ENCODE results near the gene MACF1.
"Not testable (repeated sequence)": the region's sequence is repeated elsewhere in the genome, so short reads cannot be mapped to it uniquely, and the experiment has no call there.

The MACF1 gene

DNA sequence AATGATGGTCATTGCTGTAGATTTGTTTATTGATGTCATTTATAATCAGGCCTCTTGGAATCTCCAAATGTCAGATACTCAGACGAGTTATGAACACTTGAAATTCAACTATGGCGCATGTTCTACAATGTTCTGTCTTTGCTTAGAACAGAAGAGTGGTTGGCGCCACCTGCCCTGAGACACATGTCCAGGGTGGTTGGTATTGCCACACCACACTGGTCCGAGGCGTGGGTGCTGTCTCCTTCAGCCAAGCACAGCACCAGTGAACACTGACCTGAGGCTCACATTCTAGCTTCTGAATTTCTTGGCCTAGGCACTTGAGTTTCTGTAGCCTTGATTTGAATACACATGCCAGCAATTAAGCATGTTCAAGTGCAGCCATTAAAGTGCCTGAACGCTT, 276.8 kb downstream of the MACF1 start:
- no peak overlapping the region for H3K4me3 Mint-ChIP-seq
- no peaks in the 10 kb centered on the region for H3K27me3 Mint-ChIP-seq (ENCODE audit: low read depth)
- no peaks in the 10 kb centered on the region for H3K9me3 Mint-ChIP-seq
- H3K27ac Mint-ChIP-seq, result no peak overlapping the region
- peaks cover 45% of the 10 kb centered on the region for H3K36me3 Mint-ChIP-seq (ENCODE audit: low read depth)
- no peaks in the 10 kb centered on the region for H3K4me1 Mint-ChIP-seq (ENCODE audit: low read depth)
- DNase-seq (ENCODE audit: low spot score), result no peak

DNA sequence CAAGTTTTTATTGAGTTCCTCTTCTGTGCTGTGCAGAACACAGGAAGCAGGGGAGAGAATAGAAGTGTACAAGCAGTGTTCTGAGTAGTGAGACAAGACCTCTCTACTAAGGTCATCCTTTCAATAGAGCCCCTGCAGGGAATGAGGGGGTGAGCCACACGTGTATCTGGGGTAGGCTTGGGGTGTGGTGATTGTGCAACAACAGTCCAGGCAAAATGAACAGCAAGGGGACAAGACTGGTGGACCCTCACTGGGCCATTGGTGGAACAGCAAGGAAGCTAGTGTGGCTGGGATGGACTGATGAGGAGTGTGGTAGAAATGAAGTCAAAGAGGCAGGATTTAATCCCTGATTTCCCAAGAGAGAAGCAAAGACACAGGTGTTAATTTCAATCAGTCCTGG, 278.8 kb downstream of the MACF1 start:
- Mint-ChIP-seq H3K27me3 (ENCODE audit: low read depth) (no peaks in the 10 kb centered on the region), H3K4me3 (no peak overlapping the region), H3K36me3 (ENCODE audit: low read depth) (peaks cover 56% of the 10 kb centered on the region), H3K9me3 (no peaks in the 10 kb centered on the region), H3K4me1 (ENCODE audit: low read depth) (no peaks in the 10 kb centered on the region), H3K27ac (peak overlapping the region; percentile 15)
- DNase-seq (ENCODE audit: low spot score), result no peak

DNA sequence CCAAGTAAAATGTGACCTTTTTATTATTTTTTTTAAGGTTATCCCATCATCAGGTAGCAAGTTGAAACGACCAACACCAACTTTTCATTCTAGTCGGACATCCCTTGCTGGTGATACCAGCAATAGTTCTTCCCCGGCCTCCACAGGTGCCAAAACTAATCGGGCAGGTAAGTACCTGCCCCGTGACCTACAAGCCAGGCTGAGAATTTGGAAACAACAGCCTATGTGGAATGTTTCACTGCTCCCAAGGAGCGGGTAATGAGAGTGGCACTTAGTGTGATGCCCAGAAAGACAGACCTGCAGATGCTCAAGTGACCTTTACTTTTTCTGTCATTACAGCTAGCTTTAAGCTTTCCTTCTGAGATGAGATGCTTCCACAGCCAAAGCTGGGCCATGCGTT, 280.1 kb downstream of the MACF1 start:
- no peaks in the 10 kb centered on the region for H3K27me3 Mint-ChIP-seq (ENCODE audit: low read depth)
- H3K27ac Mint-ChIP-seq, result no peak overlapping the region
- H3K9me3 Mint-ChIP-seq, result no peaks in the 10 kb centered on the region
- peaks cover 53% of the 10 kb centered on the region for H3K36me3 Mint-ChIP-seq (ENCODE audit: low read depth)
- H3K4me1 Mint-ChIP-seq (ENCODE audit: low read depth), result no peaks in the 10 kb centered on the region
- H3K4me3 Mint-ChIP-seq, result no peak overlapping the region
- DNase-seq (ENCODE audit: low spot score), result no peak

DNA sequence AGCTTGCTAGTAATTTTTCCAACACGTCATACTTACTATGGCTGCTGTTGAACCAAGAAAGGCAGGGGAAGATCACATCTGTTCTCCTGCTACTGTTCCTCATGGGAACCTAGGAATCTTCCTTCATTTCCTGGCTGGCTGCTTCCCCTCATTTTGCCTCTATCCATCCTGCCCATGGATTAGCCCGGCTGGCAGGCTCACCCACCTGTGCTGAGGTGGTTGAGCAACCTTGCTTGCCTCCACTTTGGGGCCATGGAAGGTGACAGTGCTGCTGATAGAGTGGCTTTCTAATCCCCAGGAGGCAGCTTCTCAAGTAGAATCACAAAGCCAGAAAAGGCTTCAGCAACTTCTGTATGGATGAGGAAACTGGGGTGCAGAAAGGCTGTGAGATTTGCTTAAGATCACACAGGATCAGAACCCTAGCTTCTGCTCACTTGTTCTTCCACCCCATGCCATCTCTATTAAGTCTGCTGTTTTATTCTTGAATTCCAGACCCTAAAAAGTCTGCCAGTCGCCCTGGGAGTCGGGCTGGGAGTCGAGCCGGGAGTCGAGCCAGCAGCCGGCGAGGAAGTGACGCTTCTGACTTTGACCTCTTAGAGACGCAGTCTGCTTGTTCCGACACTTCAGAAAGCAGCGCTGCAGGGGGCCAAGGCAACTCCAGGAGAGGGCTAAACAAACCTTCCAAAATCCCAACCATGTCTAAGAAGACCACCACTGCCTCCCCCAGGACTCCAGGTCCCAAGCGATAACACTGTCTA, 280.7 kb downstream of the MACF1 start:
- Mint-ChIP-seq H3K36me3 (ENCODE audit: low read depth) (peaks cover 48% of the 10 kb centered on the region), H3K4me3 (no peak overlapping the region), H3K9me3 (no peaks in the 10 kb centered on the region), H3K27ac (no peak overlapping the region), H3K4me1 (ENCODE audit: low read depth) (no peaks in the 10 kb centered on the region), H3K27me3 (ENCODE audit: low read depth) (peaks cover 2% of the 10 kb centered on the region)
- DNase-seq (ENCODE audit: low spot score), result no peak

DNA sequence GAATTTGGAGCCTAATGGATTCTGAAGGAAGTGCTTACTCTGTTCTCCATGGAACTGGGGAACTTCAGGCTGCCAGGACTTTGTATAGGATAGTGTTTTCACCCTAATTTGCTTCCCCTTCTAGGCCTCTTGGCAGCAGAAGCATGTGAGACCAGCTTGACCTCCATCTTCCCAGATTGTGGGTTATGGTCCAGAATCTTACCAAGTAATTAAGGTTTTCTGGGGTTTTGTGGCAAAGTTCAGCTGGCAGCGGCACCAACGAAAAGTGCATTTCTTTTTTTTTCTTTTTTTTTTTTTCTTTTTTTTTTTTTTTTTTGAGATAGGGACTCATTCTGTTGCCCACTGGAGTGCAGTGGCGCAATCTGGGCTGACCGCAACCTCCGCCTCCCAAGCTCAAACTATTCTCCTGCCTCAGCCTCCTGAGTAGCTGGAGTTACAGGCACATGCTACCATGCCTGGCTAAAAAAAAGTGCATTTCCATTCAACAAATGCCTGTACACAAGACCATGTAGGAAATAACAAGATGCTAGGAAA, 283.6 kb downstream of the MACF1 start:
- H3K36me3 Mint-ChIP-seq (ENCODE audit: low read depth), result peaks cover 29% of the 10 kb centered on the region
- H3K27ac Mint-ChIP-seq, result no peak overlapping the region
- H3K27me3 Mint-ChIP-seq (ENCODE audit: low read depth), result peaks cover 18% of the 10 kb centered on the region
- DNase-seq (ENCODE audit: low spot score), result no peak
- H3K4me1 Mint-ChIP-seq (ENCODE audit: low read depth), result peaks cover 5% of the 10 kb centered on the region
- H3K9me3 Mint-ChIP-seq, result no peaks in the 10 kb centered on the region
- H3K4me3 Mint-ChIP-seq, result no peak overlapping the region

DNA sequence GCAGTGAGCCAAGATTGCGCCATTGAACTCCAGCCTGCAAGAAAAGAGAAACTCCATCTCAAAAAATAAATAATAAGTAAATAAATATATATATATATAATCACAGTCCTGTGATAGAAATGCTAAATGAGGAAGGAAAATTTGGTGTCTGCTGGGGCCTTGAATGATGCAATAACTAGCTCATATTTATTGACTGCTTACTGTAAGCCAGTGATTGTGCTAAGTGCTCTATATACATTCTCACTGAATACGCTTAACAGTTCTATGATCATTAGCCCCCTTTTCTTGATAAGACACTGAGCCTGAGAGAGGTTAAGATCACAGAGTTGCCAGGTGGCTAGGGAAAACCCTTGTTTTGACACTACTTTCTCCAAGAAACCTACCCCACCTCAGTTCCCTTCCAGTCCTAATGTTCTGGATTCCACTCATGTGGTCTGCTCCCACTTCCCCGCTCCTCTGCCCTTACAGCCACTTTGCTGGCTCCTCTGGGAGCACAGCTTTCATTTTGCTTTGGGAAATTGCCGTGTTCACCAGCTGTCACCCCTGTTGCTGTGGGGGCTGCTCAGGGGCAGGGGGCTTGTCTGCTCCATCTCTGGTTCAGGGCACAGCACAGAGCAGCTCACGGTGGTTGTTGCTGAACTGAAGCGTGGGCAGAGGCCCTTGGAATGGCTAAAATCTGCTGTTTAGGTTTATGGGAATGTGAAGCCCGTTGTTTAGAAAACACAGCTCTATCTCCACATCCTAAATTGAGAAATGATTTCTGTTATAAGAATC, 284.5 kb downstream of the MACF1 start:
- peaks cover 25% of the 10 kb centered on the region for H3K36me3 Mint-ChIP-seq (ENCODE audit: low read depth)
- no peak overlapping the region for H3K27ac Mint-ChIP-seq
- no peaks in the 10 kb centered on the region for H3K9me3 Mint-ChIP-seq
- H3K4me1 Mint-ChIP-seq (ENCODE audit: low read depth), result peaks cover 5% of the 10 kb centered on the region
- H3K27me3 Mint-ChIP-seq (ENCODE audit: low read depth), result peaks cover 25% of the 10 kb centered on the region
- no peak overlapping the region for H3K4me3 Mint-ChIP-seq
- no peak for DNase-seq (ENCODE audit: low spot score)

DNA sequence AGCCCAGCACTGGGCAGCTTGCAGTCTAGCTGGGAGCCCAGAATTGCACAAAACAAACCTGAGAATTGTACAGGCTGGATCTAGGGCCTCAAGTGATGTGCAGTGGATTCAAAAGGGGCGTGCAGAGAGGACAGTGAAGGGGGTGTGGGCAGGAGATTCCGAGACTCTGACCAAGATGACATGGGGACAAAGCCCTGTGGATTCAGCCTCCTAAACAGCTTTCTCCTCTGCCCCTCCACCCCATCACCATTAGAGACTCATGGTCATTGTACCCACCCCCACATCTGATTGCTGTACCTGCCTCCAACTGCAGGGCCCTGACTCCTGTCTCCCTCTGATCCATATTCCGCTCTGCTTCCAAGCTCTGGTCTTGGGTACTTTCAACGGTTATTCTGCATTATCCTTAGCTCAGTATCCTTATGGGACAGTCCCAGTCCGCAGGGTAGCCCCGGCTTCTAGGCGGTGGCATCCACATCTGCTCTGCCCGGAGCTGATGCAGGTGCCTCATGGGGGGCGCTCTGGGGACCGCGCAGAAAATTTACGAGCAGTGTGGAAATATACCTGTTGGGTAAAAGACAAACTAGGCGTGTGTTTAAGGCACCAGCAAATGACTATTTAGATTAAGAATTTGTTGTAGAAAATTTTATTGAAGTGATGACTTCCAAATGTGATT, 285.2 kb downstream of the MACF1 start:
- Mint-ChIP-seq H3K4me1 (ENCODE audit: low read depth) (peaks cover 5% of the 10 kb centered on the region), H3K36me3 (ENCODE audit: low read depth) (peaks cover 21% of the 10 kb centered on the region), H3K9me3 (no peaks in the 10 kb centered on the region), H3K4me3 (no peak overlapping the region), H3K27ac (no peak overlapping the region), H3K27me3 (ENCODE audit: low read depth) (peaks cover 31% of the 10 kb centered on the region)
- DNase-seq (ENCODE audit: low spot score), result no peak

DNA sequence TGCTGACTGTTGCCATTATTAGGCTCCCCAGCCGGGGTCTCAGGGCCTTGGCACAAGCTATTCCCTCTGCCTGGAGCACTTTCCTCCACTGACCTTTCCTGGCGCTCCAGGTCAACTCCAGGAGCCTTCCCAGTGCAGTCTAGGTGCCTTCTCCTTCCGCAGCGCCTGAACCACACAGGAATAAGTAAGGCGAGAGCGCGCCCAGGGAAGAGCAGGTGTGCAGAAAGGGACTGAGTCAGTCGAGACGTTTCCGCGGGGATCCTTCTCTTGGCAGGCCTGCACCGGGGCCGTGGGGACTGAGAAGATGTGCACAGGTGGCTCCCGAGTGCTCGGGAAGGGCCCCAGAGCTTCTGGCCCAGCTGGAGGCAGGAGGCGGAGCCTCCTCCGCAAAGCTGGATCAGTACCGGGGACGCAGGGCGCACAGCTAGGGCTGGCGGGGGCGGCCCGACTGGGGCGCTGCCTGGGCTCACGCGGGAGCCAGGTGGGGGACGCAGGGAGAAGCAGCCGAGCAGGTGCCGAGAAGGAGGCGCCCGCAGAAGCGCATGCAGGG, 286.2 kb downstream of the MACF1 start:
- Mint-ChIP-seq H3K4me1 (ENCODE audit: low read depth) (peaks cover 5% of the 10 kb centered on the region), H3K36me3 (ENCODE audit: low read depth) (peaks cover 14% of the 10 kb centered on the region), H3K27me3 (ENCODE audit: low read depth) (peaks cover 31% of the 10 kb centered on the region), H3K4me3 (peak overlapping the region; percentile 51), H3K9me3 (no peaks in the 10 kb centered on the region), H3K27ac (no peak overlapping the region)
- peak; percentile 7 for DNase-seq (ENCODE audit: low spot score)

DNA sequence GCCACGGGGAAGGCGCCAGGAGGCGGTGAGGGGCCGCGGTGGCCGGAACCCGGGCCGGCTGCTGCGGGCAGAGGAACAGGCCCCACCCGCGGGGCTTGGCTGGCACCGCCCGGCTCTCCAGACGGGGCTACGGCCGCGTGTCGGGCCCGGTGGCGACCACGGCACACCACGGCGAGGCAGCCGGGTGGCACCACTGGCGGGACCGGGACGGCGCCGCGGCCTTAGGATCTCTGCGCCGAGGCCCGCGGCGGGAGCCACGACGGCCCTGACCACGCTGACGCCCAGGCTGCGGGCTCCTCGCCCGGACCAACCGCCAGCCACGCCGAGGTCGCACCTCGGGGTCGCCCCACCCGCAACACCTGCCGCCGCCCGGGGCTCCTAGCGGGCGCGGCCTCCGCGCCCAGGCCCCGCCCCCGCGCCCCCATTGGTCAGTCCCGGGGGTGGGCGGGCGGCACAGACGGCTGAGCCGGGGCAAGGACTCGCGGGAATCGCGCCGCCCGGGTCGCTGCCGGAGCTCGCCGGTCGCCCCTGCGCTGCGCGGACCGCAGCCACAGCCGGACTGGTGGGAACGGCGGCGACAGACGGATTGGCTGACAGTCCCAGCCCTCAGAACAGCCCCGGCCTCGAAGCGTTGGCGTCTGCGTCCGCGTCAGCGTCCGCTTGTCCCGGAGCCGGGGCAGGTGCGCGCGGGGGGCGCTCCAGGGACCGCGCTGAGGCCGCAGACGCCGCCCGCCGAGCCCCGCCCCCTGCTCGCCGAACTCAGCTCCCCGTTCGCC, 286.8 kb downstream of the MACF1 start, which contains the start of gene BMP8A:
TSS of gene BMP8A (plus strand) at position 491 of the 776 bp plus-strand sequence. CDS start 356 bp downstream, outside the sequence.
- no peaks in the 10 kb centered on the region for H3K9me3 Mint-ChIP-seq
- peaks cover 31% of the 10 kb centered on the region for H3K27me3 Mint-ChIP-seq (ENCODE audit: low read depth)
- DNase-seq (ENCODE audit: low spot score), result peak; percentile 68
- H3K36me3 Mint-ChIP-seq (ENCODE audit: low read depth), result peaks cover 12% of the 10 kb centered on the region
- H3K4me3 Mint-ChIP-seq, result peak within 1 kb of the TSS; percentile 56
- no peak within 1 kb of the TSS for H3K27ac Mint-ChIP-seq
- H3K4me1 Mint-ChIP-seq (ENCODE audit: low read depth), result peaks cover 5% of the 10 kb centered on the region

DNA sequence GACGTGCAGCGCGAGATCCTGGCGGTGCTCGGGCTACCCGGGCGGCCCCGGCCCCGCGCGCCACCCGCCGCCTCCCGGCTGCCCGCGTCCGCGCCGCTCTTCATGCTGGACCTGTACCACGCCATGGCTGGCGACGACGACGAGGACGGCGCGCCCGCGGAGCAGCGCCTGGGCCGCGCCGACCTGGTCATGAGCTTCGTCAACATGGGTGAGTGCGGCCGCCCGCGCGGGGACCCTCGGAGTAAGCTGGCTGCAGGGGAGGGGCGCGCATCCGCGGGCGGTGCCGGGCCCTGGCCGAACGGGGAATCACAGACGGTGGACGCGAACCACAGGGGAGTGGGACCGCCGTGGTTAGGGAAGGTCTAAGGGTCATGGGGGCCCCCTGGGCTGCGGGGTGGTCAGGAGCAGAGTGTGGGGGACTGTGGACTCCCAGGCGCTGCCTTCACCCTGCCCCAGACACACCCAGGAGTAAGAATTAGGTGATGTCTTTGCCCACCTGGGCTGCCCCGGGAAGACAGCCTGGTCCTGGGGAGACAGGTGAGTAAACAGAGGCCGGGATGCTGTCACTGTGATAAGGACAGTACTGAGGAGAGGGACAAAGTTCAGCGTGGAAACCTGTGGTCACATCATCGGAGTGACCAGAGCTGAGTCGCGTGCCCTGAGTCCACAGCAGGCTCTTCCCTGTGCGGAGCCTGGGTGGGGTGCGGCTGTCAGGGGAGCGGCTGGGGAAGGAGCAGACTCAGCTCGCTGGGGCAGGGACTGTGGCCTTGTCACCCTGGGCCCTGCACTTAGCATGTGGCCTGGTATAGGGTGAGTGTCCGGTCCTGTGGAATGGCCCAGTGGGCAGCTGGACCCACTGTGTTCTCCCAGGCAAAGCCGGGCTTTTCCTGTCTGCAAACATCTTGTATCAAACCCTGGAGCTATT, 287.9 kb downstream of the MACF1 start:
- DNase-seq (ENCODE audit: low spot score); H3K27ac Mint-ChIP-seq; H3K36me3 Mint-ChIP-seq (ENCODE audit: low read depth); H3K4me1 Mint-ChIP-seq (ENCODE audit: low read depth); H3K9me3 Mint-ChIP-seq: not testable (repeated sequence)
- H3K27me3 Mint-ChIP-seq (ENCODE audit: low read depth), result peaks cover 34% of the 10 kb centered on the region
- H3K4me3 Mint-ChIP-seq, result peak overlapping the region; percentile 56

DNA sequence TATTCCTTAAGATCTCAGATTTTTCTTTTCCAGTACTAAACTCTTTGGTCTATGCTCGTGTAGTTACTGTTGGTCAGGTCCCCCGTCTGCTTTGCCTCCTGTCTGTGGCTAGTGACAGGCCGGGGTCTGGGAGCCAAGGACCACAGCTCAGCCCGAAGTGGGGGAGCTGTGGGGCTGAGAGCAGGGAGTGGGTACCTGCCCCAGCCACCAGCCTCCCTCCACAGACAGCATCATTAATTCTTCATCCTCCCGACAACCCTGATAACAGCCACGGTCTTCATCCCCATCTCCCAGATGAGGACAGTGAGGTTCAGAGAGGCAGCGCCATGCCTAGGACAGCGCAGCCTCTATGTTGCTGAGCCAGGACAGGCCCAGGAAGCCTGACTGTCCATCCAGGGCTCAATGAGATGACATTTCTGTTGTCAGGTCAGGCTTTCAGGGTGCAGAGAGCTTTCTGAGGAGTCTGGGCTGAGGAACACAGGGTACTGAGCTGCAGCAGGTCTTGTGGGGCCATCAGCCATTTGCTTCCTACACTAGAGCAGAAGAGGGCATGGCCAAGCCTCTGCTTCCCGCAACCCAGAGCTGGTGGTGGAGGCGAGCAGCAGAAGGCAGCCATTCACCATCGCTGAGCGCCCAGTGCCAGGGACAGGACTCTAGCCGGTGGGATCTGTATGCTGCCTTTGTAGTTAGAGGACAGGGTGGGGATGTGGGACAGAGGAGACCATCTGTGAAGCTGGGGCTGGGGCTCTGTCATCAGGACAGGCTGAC, 288.7 kb downstream of the MACF1 start:
- not testable (repeated sequence) for H3K36me3 Mint-ChIP-seq (ENCODE audit: low read depth); DNase-seq (ENCODE audit: low spot score); H3K27ac Mint-ChIP-seq; H3K4me1 Mint-ChIP-seq (ENCODE audit: low read depth); H3K9me3 Mint-ChIP-seq
- Mint-ChIP-seq H3K4me3 (peak overlapping the region; percentile 56), H3K27me3 (ENCODE audit: low read depth) (peaks cover 34% of the 10 kb centered on the region)

Measured in T-helper 2 cell treated with Interferon-gamma antibody and Interleukin-4, amounts not matched to agents 5 μg/mL and 100 μg/mL, for 36 hours (primary cell).